HUES64 (cell line): ENCODE measurements around the gene RIC1.
"Not testable (repeated sequence)": the region's sequence is repeated elsewhere in the genome, so short reads cannot be mapped to it uniquely, and the experiment has no call there.

ENCODE experiments used
- H3K27ac ChIP-seq: 2 replicates; pipeline ENCODE4 v1.7.0; 2013; ENCODE audit warnings: low read depth, low read length, inconsistent platforms
- H3K27me3 ChIP-seq: 2 replicates; pipeline ENCODE4 v1.6.1; 2013; ENCODE audit warnings: mild to moderate bottlenecking, low read length; ENCODE audit not compliant: insufficient read depth
- H3K36me3 ChIP-seq: 2 replicates; pipeline ENCODE4 v1.6.1; 2013; ENCODE audit warnings: mild to moderate bottlenecking, low read length; ENCODE audit not compliant: insufficient read depth
- H3K4me1 ChIP-seq: 2 replicates; pipeline ENCODE4 v1.6.1; 2013; ENCODE audit warnings: mild to moderate bottlenecking, low read length, moderate library complexity; ENCODE audit not compliant: insufficient read depth
- H3K4me3 ChIP-seq: 2 replicates; pipeline ENCODE4 v1.5.1; 2013; ENCODE audit warnings: mild to moderate bottlenecking, low read length, moderate library complexity
- H3K9ac ChIP-seq: 2 replicates; pipeline ENCODE4 v1.6.1; 2013; ENCODE audit warnings: mild to moderate bottlenecking, low read depth, low read length
- H3K9me3 ChIP-seq: 2 replicates; pipeline ENCODE4 v1.6.1; 2013; ENCODE audit warnings: low read depth, low read length; ENCODE audit not compliant: insufficient read depth
- WGBS: fragments of 150-250, 120-280 bp; methylation state at CpG from one replicate; pipeline ENCODE4 v1.1.7; 2013; ENCODE audit warnings: missing lambda C conversion rate; 5-methylcytosine and 5-hydroxymethylcytosine counted together

Gene RIC1

DNA sequence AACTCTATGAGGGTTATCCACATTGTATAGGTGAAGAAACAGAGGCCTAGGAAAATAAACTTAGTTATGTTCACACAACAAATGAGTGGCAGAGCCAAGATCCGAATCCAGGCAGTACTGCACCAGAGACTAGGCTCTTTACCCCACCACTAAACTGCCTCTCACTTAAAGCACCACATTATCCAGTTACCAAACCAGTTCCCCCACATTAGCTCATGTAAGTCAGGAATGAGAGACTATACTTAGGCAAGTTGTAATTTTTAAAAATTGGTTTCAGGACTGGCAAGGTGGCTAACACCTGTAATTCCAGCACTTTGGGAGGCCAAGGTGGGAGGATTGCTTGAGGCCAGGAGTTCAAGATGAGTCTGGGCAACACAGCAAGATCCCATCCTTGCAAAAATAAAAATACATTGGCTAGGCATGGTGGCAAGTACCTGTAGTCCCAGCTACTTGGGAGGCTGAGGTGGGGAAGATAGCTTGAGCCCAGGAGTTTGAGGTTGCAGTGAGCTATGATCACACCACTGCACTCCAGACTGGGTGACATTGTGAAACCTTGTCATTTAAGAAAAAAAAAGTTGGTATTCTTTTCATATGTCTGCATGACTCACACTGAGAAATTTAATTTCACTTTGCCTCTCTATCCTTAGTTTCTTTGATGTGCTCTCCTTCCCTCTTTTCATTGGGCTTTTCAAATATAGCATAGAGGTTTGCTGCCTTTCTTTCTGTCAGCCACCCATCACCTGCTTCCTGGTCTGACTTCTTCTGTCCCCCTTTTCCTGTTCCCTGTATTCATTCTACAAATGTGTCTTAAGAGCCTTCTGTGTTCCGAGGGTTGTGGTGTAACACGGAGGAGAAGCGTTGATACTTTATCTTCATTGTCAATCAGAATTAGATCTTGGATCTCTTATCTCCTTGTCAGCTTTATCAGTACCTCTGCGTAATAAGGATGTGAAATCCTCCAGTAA is 139.3 kb downstream of the RIC1 start:
- 99% methylated on average over 5 of the region's 5 CpGs for WGBS
- peaks cover 95% of the 10 kb centered on the region for H3K36me3 ChIP-seq
- no peak overlapping the region for H3K27ac ChIP-seq
- H3K4me3 ChIP-seq: no peak overlapping the region
- H3K9me3 ChIP-seq: no peaks in the 10 kb centered on the region
- H3K9ac ChIP-seq: no peak overlapping the region
- no peaks in the 10 kb centered on the region for H3K27me3 ChIP-seq
- H3K4me1 ChIP-seq: no peaks in the 10 kb centered on the region

DNA sequence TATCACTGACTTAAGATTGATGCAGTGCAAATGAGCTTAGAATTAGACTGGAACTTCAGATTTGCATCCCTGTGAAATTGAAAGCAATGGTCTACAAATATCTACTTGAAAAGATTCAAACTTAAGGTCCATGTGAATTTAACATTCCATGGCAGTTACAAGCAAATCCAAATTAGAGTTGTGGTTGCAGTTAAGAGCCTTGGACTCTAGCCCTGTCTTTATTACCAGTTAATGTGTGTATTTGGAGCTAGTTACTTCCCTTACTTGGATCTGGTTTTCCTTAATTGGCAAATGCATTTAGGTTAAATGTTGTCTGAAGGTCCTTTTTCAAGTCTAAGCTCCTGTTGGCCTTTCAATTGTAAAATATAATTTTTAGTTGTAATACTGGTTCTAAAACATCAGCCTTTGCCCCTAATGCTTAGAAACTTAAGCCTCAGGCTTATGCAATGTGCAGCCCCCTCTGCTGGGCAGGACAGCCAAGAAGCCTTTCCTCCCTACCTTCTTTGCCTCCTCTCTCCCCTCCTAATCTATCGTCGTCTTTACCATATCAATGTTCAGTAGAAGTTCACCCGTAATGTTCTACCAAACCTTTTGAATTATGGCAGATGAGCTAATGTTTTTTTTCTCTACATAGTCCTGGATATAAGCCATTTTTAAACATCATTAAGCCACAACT is 144.6 kb downstream of the RIC1 start:
- no peak overlapping the region for H3K4me3 ChIP-seq
- WGBS: 93% methylated on average over 3 of the region's 3 CpGs
- H3K9me3 ChIP-seq: peaks cover 5% of the 10 kb centered on the region
- peaks cover 85% of the 10 kb centered on the region for H3K36me3 ChIP-seq
- H3K4me1 ChIP-seq: peaks cover 12% of the 10 kb centered on the region
- no peaks in the 10 kb centered on the region for H3K27me3 ChIP-seq
- H3K9ac ChIP-seq: no peak overlapping the region
- H3K27ac ChIP-seq: no peak overlapping the region

DNA sequence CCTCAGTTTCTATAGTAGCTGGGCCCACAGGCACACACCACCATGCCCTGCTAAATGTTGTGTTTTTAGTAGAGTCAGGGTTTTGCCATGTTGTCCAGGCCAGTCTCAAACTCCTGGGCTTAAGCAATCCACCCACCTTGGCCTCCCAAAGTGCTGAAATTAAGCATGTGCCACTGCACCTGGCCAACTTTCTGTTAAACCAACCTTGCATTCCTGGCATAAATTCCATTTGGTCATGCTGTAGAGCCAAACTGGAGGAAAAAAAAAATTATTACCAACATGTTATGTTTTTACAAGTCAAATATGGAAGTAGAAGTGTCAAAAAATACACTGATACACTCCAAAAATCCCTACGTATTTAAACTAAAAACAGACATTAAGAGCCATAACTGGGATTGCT is 149.9 kb downstream of the RIC1 start:
- H3K9me3 ChIP-seq: peaks cover 29% of the 10 kb centered on the region
- H3K4me1 ChIP-seq: peaks cover 12% of the 10 kb centered on the region
- 86% methylated on average over 1 of the region's 1 CpG for WGBS
- H3K9ac ChIP-seq: no peak overlapping the region
- no peak overlapping the region for H3K27ac ChIP-seq
- no peaks in the 10 kb centered on the region for H3K27me3 ChIP-seq
- no peak overlapping the region for H3K4me3 ChIP-seq
- H3K36me3 ChIP-seq: peaks cover 59% of the 10 kb centered on the region

DNA sequence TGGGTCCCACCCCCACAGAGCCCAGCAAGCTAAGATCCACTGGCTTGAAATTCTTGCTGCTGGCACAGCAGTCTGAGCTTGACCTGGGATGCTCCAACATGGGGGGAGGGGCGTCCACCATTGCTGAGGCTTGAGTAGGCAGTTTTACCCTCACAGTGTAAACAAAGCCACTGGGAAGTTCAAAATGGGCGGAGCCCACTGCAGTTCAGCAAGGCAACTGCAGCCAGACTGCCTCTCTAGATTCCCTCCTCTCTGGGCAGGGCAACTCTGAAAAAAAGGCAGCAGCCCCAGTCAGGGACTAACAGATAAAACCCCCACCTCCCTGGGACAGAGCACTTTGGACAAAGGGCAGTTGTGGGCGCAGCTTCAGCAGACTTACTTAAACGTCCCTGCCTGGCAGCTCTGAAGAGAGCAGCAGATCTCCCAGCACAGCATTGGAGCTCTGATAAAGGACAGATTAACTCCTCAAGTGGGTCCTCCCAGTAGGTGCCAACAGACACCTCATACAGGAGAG is 150.9 kb downstream of the RIC1 start:
- Histone ChIP-seq H3K36me3 (peaks cover 50% of the 10 kb centered on the region), H3K4me1 (peaks cover 22% of the 10 kb centered on the region), H3K9me3 (peaks cover 29% of the 10 kb centered on the region)
- H3K27me3 ChIP-seq, H3K4me3 ChIP-seq, H3K27ac ChIP-seq, H3K9ac ChIP-seq: not testable (repeated sequence)
- 87% methylated on average over 4 of the region's 4 CpGs for WGBS

DNA sequence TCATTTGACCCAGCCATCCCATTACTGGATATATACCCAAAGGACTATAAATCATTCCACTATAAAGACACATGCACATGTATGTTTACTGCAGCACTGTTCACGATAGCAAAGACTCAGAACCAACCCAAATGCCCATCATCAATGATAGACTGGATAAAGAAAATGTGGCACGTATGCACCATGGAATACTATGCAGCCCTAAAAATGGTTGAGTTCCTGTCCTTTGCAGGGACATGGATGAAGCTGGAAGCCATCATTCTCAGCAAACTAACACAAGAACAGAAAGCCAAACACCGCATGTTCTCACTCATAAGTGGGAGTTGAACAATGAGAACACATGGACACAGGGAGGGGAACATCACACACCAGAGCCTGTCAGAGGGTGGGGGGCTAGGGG is 154.5 kb downstream of the RIC1 start:
- H3K27me3 ChIP-seq, H3K9ac ChIP-seq, H3K4me3 ChIP-seq, H3K27ac ChIP-seq: not testable (repeated sequence)
- H3K9me3 ChIP-seq: peaks cover 24% of the 10 kb centered on the region
- WGBS: 97% methylated on average over 3 of the region's 3 CpGs
- peaks cover 11% of the 10 kb centered on the region for H3K4me1 ChIP-seq
- peaks cover 41% of the 10 kb centered on the region for H3K36me3 ChIP-seq

DNA sequence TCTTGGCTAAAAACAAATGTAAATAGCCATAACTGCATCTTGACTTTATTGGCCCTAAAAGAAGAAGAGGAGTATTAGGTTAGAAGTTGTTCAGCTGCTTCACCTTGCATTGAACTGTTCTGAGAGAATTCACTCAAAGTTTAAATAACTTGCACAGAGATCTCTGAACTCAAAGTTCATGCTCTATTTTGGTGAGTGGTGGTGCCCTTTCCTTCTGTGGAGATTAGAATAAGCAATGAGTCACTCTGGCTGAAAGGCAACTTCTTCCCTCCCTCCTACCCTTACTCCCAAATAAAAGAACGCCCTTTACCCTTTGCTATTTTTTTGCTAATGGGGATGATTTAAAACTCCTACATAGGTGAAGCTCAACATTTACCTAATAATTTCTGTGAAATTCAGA is 155.1 kb downstream of the RIC1 start:
- Histone ChIP-seq H3K4me3 (no peak overlapping the region), H3K9me3 (peaks cover 19% of the 10 kb centered on the region), H3K27me3 (no peaks in the 10 kb centered on the region), H3K36me3 (peaks cover 35% of the 10 kb centered on the region), H3K27ac (no peak overlapping the region), H3K4me1 (peaks cover 11% of the 10 kb centered on the region), H3K9ac (no peak overlapping the region)
- WGBS: no CpG with 5 or more reads among the region's 1 CpG

DNA sequence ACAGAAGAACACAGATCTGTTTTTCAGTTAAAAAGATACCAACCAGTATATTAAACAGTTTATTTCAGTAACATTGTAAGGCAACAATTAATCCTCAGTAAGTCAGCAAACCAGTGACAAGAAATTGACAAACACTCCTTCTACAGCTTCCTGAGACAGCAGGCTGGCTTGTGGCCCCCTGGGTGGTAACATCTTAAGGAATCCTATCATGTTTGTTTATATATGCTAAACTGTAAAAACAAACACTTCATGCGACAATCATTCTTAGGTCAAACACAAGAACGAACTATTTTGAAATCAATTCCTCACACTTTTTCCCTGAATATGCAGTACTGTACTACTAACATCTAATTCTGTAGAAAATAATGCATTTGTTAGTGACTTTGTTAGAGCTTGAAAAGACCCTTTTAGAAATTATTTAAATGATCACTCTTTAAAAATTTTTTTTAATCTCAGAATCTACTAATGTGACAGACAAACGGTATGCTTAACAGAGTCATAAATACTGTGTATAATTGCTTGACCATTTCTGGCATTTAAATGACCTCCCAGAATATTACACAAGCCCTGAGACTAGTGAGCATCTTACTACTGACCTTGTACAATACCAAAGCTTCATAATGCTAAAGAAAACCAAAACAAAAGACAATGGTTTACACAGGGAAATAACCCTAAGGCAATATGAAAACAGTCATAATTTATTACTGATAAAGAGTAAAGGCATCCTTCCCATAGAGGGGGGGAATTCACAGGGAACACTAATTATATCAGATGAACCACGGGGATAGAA is 155.8 kb downstream of the RIC1 start:
- Histone ChIP-seq H3K4me3 (no peak overlapping the region), H3K36me3 (peaks cover 28% of the 10 kb centered on the region), H3K27ac (no peak overlapping the region), H3K9me3 (peaks cover 12% of the 10 kb centered on the region), H3K27me3 (no peaks in the 10 kb centered on the region), H3K9ac (no peak overlapping the region), H3K4me1 (peaks cover 11% of the 10 kb centered on the region)
- WGBS: 57% methylated on average over 4 of the region's 4 CpGs

DNA sequence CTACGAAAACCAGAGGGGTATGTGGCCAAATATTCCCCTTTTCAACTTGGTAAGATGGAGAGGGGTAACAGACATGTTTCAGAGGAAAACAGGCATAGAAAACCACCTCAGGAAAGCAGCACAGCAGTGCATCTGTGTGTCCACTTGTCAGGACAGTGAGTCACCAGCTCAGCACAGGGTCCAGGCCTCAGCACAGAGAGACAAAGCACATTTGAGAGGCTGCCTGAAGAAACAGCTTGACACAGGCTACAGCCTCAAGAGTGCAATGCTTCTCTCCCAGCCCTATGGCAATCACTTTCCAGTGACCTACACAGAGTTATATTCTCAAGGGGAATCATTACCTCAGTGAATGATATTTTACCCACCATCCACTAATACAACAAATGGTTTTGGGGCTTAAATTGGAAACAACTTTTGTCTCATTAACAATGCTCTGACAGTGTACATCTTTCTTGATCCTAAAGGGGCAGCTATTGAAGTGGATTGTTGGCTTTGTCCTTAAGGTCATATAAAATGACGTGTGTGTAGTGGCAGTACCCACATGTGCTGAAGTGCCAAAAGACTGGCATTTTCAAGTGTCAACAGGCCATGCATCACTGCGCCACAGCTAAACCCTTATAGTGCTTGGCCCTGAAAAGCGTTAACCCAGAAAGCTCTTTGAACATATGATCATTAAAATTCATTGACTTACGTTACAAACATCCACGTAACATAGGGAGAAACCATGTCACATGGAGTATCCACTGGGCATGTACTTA is 157.6 kb downstream of the RIC1 start:
- peaks cover 5% of the 10 kb centered on the region; the same call in 1 of the 2 replicates for H3K9me3 ChIP-seq
- no peak overlapping the region for H3K27ac ChIP-seq
- H3K9ac ChIP-seq: no peak overlapping the region
- WGBS: 95% methylated on average over 6 of the region's 6 CpGs
- H3K27me3 ChIP-seq: no peaks in the 10 kb centered on the region
- H3K36me3 ChIP-seq: peaks cover 28% of the 10 kb centered on the region
- peaks cover 11% of the 10 kb centered on the region for H3K4me1 ChIP-seq
- no peak overlapping the region for H3K4me3 ChIP-seq

DNA sequence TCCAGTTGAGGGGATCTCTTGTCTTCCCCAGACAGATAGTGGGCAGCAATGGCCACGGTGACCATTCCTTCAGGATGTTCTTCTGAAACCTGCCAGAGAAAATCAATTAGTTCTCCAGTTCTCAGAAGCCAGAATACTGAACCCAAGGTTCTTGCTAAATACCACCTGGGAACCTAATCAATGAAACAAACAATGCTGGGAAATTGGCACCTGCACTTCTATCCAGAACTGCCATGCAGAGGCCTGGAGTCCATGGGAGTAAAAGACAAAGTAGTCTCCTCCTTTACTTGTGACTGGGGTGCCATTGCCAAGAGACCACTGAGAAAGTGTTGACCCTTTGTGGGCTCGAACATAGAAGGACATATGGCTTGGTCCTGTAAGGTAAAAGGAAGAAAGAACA is 158.3 kb downstream of the RIC1 start:
- peaks cover 28% of the 10 kb centered on the region for H3K36me3 ChIP-seq
- H3K4me3 ChIP-seq: no peak overlapping the region
- no peak overlapping the region for H3K9ac ChIP-seq
- peaks cover 11% of the 10 kb centered on the region for H3K4me1 ChIP-seq
- H3K27ac ChIP-seq: no peak overlapping the region
- H3K9me3 ChIP-seq: no peaks in the 10 kb centered on the region
- 95% methylated on average over 2 of the region's 2 CpGs for WGBS
- no peaks in the 10 kb centered on the region for H3K27me3 ChIP-seq

DNA sequence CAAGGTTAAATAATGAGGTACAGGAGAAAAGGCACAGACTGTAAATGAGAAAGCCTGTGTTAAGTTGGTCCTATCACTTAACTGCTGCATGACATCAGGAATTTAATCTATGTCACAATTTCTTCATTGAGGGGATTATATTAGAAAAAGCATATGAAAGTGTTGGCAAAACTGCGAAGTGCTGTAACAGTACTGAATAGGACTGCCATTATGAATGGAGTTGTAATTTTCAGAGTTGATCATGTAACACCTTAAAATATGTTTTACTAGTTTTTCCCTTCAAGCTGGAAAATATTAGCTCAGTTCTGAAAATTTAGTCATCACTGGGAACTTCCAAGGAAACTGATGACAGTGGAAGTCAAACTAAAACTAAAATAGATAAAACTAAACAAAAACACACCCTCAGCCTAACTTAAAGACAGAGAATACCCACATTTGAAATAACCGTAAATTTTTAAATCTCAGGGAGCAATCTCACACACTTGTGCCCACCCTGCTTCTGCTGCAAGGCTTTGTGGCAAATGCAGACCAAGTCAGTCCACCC is 158.9 kb downstream of the RIC1 start:
- Histone ChIP-seq H3K27ac (no peak overlapping the region), H3K4me1 (peaks cover 11% of the 10 kb centered on the region), H3K27me3 (no peaks in the 10 kb centered on the region), H3K4me3 (no peak overlapping the region), H3K36me3 (peaks cover 28% of the 10 kb centered on the region), H3K9me3 (no peaks in the 10 kb centered on the region), H3K9ac (no peak overlapping the region)
- 96% methylated on average over 2 of the region's 2 CpGs for WGBS
